GM21619 (cell line): ENCODE measurements around the gene ZNF41.
A peak's percentile ranks its signal among the peaks of the same experiment; 100 is the strongest.
"Not testable (repeated sequence)": the region's sequence is repeated elsewhere in the genome, so short reads cannot be mapped to it uniquely, and the experiment has no call there.

Experiments
- ATAC-seq: cut with Tn5 transposase; IDR thresholded peaks from one replicate; pipeline ENCODE4 v1.9.1; 2021; ENCODE audit not compliant: unreplicated experiment

Gene ZNF41

DNA sequence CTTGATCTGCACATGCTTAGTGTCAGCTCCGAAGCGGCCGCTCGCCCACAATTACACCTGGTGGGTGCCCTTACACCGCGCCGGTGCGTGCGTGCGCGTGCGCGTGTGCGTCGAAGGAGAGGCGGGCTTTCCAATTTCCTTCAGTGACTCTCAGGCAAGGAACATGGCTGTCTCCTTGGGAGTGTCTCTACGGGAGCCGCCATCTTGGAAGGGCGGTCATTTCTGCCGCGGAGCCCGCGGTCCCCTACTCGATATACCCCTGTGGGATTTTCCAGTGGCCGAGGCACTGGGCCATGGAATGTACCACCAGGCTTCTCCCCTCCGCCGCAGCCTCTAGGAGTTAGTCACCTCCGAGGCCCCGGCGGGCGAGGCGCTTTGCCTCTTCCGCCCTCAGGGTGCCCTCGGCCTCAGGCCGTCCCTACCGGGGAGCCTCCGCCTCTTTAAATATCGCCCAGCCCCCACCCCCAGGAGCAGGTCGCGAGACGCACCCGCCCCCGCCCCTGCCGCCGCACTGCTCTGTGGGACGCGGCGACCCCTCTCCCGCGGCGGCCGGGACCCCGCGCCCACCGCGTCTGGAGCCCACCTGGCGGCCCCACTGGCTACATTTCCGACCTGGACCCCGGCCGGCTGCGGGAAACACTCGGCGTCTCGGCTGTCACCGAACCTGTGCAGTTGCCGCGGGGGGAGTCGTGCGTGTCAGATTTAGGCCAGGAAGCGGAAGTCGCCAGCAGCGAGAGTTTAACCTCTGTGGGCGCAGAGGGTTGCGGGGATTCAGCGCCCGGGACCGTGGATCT is at the start of gene ZNF41:
TSS of gene ZNF41 (minus strand) at position 711 of the 794 bp plus-strand sequence. CDS start 15,741 bp downstream, outside the sequence.
- ATAC-seq = peak; percentile 75

DNA sequence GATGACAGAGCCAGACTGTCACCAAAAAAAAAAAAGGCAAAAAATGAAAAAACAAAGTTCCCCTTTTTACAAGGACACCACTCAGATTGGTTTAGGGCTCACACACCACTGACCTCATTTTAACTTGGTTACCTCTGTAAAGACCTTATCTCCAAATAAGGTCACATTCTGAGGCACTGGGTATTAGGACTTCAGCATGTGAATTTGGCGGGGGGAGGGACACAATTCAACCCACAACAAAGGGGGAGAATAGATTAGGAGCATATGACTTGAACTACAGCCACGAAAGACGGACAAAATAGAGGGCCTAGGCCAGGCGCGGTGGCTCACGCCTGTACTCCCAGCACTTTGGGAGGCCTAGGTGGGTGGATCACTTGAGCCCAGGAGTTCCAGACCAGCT is 47.0 kb upstream of the ZNF41 start:
- no peak for ATAC-seq

DNA sequence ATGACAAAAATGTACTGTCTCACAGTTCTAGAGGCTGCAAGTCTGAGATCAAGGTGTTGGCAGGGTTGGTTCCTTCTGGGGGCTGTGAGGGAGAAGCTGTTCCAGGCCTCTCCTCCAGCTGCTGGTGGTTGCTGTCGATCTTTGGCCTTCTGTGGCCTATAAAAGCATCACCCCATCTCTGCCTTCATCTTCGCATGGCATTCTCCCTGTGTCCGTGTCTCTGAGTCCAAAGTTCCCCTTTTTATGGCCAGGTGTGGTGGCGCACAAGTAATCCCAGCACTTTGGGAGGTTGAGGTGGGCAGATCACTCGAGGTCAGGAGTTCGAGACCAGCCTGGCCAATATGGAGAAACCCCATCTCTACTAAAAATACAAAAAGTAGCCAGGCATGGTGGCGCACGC is 46.5 kb upstream of the ZNF41 start:
- ATAC-seq = no peak

DNA sequence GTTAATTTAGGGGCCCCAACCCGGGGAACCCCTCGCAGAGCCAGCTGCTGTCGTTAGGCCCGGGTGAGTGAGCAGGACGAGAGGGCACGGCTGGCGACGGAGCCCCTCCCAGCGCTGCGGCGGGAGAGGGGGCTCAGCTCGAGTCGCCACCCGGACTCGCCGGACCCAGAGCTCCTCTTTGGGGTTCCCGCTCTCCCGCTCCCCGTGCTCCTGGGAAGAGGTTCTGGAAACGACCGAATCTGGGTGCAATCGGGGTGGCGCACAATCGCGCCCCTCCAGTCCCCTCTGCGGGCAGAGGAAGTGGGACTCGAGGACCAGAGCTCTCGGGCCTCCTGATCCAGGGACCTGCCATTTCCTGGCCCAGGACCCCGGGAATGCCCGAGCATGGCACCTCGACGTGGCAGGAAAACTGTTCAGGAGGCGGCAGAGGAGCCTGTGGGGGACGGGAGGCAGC is 40.7 kb upstream of the ZNF41 start:
- ATAC-seq = no peak

DNA sequence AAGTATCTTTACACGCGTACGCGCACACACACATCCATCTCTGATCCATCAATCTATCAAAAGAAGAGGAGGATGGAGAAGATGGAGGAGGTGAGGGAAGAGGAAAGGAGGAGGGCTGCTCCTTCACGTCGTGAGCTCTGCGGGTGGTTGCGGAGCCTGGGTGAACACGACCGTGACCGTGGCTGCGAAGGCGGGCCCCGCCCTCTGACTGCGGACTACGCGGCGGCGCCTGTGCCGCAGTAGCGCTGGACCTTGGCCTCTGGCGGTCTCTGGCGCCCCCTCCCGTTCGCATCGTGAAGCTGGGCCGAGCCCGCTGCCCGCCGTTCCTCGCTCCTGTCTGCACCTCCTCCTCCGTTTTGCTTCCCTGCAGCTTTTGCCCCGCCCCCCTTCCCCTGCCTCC is 40.3 kb upstream of the ZNF41 start:
- ATAC-seq = peak; percentile 95

DNA sequence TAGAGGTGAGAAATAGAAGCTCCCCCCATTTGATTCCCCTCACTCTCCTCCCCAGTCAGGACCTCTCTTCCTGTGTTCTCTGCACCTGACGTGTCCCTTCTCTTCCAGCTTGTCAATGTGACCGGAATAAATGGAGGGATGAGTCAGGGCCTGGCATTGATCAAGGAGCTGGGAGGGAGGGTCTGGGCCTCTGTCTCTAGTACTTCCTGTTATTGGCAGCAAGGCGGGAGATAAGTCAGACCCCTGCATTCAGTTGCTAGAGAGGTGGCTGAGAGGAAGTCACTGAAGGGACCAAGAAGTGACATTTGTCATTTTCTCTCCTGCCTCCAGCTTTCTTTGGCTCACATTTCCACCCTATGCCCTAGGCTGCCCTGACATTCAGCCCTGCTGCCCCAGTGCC is 35.1 kb upstream of the ZNF41 start:
- no peak for ATAC-seq

DNA sequence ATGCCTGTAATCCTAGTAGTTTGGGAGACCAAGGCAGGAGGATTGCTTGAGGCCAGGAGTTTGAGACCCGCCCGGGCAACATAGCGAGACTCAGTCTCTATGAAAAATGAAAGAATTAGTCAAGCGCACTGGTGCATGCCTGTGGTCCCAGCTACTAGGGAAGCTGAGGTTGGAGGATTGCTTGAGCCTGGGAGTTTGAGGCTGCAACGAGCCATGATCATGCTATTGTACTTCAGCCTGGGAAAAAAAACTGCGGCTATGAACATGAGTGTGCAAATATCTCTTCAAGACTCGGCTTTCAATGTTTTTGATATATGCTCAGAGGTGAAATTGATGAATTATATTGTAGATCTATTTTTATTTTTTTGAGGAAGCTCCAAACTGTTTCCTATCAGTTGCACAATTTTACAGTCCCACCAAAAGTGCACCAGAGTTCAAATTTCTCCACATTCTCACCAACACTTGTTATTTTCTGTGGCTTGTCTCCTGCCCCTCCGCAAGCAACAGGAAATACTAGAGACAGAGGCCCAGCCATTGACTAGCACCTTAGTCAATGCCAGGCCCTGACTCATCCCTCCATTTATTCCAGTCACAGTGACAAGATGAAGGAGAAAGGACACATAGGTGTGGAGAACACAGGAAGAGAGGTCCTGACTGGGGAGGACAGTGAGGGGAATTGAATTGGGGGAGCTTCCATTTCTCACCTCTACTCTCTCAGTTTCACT is 33.1 kb upstream of the ZNF41 start:
- no peak for ATAC-seq

DNA sequence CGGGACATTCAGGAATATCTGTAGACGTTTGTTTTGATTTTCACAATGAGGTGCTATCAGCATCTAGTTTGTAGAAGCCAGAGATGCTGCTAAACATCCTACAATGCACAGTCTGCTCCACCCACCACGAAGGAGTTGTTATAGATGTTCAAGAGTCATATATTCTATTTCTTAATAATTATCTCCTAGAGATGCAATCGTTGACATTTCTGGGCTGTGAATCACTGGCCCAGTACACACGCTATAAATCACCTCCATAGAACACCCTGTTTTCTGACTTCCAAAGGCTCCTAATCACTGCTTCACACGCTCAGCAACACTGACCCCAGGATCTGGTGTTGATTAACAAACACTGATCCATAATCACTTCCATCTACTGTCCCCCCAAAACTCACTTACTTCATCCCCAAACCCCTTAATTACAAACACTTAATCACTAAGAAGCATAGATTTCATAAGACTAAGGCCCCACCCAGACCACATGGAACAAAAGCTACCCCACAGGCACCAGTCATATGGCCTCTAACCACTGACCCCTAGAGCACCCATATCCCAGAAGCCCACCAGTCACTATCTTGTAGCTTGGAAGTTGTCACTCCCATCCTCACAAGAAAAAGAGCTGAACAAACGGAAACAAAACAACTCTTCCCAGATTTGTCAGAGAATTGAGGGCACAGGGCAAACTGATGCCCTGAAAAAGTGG is 31.7 kb upstream of the ZNF41 start:
- ATAC-seq = no peak

DNA sequence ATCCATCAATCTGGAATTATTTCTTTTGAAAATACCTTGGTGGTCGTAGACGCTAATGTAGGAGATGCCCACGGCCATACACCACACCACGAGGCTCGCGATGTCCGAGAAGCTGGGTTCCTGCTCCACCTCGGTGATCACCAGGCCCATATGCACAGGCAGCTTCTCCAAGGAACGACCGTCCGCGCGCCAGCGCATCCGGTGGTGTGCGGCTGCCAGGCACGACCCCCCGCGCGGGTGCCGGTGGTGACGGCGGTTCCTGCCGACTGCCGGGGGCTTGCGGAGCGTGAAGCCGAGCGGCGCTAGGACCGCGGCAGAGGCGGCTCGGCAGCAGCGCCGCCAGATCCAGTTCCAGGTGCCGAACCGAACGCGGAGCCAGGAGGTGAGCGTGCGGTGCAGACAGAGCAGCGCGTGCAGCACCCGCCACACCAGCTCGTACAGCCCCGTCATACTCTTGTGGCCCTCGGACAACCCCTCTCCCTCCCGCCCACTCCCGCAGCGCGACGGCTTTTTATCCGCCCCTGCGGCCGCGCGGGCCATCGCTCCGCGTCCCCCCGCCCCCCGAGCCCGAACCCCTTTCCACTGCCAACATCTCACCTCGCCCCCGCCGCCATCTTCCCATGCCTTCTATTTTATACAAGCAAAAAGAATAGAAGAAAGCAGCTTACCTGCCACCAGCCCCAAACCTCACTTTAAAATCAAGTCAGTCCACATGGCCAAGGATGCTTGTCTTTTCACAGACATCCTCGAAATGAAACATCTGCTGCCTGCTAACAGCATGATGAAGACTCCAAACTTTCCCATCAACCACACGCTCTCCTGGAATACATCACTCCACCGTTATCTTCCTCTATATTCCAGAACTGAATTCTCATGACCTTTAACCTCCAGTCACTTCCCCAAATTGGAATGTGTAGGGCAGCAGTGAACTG is 30.3 kb upstream of the ZNF41 start:
- peak; percentile 78 for ATAC-seq

DNA sequence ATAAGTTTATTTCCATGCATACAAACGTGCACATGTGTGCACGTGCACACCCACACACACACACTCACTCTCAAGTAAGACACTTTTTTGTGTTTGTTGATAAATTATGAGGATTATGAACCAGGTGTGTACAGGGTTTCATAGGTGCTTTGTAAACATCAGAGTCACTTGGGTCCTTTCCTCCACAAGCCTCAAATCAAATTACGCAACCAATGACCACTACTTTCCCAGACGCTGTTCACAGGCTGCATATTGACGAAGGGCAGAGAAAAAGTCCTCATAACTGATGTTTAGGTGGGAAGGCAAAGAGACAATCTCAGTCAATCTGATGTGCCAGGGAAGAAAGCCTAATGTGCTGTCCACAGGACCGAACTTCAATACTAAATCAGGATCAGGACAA is 29.4 kb upstream of the ZNF41 start:
- ATAC-seq = not testable (repeated sequence)

DNA sequence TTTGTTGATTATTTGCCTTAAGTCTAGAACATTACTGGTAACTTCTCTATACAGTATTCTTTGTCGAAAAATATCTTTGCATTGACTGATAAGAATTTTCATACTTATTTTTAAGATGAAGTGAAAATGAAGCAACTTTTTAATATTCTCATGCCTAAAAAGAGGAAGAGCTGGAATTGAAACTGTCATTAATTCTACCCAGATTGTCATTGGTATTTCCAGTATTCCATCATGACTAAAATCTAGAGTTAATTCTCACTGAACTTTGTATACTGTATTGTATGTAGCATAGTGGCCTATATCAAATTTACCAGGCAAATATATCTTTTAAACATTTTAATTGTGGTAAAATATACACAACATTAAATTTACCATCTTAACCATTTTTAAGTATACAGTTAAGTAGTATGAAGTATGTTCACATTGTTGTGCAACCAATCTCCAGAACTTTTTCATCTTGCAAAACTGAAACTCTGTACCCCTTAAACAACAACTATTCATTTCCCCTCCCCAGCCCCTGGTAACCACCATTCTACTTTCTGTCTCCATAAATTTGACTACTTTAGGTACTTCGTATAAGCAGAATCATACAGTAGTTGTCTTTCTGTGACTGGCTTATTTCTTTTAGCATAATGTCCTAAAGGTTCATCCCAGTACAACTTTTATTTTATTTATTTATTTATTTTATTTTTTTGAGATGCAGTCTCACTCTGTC is 24.3 kb upstream of the ZNF41 start:
- no peak for ATAC-seq

DNA sequence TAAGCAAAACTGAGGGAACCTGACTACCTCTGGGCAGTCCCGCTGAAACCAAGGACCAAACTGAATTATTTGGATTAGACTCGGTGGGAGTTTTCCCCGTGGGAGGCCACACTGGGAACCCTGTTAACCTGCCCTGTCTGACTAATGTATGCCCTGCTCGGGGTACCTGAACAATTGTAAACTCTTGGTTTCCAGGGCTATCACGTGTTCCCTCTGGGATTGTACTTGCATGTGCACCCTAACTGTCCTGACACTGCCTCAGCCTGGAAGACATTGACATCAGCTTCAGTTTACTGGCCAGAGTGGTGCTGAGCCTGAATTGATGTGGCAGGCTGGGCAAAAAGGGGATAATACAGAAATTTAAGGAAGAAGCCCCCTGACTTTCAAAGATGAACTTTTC is 20.1 kb upstream of the ZNF41 start:
- ATAC-seq = no peak

DNA sequence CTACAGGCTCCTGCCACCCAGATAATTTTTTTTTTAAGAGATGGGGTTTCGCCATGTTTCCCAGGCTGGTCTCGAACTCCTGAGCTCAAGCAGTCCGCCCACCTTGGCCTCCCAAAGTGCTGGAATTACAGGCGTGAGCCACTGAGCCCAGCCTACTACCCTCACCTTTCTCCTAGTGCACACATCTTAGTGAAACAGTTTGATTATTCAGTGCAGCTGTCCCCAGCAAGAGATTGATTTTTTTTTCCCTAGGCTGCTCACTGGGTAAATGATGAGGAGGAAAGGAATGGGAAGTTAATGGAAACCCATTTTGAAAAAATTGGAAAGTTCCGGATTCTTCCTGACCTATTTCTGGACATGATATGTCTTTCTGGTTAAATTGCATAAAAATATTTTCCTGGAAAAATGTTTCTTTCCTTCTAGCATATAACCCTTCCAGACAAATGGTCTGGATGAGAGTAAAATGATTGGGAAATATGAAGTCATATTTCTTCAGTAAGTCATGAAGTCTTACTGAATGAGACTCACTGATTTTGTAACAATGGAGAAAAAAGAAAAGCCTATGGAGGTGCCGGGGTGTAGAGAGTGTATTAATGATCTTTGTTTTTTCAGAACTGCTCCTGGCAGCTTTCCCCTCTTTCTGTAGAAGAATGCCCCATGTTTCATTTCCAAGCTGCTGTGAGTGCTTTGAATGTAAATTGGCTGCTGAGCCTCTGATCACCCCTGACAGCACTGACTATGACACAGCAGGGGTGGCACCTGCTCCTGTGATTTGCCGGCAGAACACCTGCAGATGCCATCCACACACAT is 19.5 kb upstream of the ZNF41 start:
- no peak for ATAC-seq

DNA sequence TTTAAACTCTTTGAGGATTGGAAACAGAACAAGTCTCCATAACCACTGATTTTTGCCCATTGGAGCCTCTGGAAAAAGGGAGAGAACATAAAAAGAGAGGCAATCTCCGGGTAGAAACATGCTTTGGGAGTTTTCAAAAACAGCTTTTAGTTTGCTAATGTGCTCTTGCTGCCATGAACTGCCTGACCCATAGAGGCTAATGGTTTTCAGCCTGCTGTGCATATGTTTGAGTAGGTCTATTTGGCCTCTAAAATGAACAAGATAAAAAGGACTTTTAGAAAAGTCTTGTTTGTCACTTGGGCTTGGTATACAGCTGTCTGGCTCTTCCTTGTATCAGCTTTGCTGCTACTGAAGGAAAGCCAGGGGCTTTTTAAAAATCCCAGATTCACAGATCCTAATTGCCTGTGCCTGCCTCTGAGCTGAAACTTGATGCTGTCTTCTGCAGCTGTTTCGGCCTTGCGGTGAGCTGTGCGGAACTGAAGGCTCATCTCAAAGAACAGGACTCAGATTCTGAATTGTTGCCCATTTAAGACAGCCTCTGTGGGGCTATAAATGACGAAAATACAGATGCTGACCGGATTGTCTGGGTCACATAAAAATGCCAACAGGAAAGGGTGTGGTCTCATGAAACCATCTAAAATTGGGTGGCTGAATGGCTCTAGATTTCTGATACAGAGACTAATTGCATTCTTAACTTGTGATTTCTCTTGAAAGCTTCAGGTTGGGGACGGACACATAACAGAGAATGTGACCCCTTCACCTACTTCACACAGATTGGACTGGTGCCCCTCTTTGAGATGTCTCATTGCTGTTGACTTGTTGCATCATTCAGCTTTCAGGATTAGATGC is 18.4 kb upstream of the ZNF41 start:
- no peak for ATAC-seq

DNA sequence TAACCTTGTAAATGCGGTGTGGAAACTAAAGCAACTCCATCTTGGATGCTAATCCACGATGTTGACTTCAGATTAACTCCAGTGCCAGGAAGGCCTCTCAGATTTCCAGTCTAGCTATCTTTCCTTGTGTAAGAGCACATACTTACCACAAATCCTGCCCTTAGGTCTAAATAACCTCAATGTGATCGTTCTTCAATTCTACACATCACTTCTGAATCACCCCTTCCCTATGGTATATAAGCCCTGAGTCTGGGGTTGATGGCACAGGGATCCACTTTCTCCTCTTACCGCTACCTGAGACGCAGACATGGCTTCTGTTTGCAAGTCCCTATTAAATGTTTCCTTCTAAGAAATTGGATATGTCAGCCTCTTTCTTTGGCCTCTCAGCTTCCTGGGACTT is 17.5 kb upstream of the ZNF41 start:
- ATAC-seq = no peak

DNA sequence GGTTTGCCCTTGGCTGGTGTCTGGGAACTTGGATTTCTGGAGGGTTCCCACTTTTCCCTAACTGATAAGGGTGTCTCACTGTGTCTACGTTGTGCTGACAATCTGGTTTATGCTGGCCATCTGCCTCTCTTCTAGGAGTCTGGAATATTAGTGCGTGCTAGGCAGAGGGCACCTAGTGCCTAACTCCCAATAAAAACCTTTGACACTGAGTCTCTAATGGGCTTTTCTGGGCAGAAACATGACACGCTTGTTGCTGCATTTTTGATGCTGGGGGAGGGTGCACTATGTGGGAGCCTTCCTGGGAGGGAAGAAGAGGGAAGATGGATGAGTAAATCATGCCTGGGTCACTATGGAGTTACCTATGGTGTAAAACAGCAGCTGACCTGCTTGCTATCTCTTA is 16.3 kb upstream of the ZNF41 start:
- no peak for ATAC-seq

DNA sequence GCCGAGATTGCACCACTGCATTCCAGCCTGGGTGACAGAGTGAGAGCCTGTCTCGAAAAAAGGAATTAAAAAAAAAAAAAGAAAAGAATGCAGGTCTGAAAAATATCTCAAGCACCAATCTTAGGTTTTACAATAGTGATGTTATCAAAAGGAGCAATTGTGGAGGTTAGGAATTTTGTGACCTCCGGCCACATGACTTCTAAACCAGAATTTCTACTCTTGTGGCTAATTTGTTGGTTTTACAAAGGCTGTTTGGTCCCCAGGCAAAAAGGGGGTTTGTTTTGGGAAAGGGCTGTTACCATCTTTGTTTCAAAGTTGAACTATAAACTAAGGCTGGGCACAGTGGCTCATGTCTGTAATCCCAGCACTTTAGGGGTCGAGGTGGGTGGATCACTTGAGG is 15.4 kb upstream of the ZNF41 start:
- ATAC-seq = no peak

DNA sequence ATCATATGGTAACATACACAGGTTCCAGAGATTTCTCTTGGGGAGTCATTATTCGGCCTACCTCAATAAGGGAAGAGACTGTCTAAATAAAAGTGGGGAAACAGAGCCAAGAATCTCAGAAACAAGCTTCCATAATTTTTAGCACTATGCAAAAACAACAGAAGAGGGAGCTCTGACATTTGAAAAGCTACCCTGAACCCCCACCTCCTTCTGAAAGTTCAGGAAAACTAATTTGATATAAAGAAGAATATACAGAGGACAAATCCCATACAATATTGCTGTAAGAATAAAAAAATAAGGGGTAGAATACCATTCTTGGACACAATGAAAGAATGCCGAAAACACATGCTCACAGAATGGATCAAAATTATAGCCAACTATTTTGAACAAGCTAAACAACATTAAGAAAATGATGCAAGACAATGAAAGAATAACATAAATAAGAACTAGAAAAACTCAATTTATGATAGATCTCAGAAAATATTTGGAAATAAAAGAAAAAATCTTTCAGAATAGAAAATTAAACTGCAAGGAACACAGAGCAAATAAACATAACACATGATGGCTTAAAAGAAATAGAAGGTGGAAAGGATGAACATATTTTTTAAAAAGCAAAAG is 14.4 kb upstream of the ZNF41 start:
- ATAC-seq = no peak
